Stimulated activated CD4-positive, alpha-beta T cell treated with anti-CD3 and anti-CD28 coated beads, Interleukin-12 subunit alpha, Interleukin-12 subunit beta, amount 100 ng/mL, for 4 hours (primary cell): Measurements from ENCODE around the gene PIGS.

Source experiments
- DNase-seq: peaks from one replicate; pipeline ENCODE4 v3.0.0-alpha.2; 2020

PIGS gene

GRCh38 chr17:28505986-28506665 lies 65.2 kb downstream of the PIGS start, which contains the start of gene FOXN1:
TSS of gene FOXN1 (plus strand) at chr17:28506348. CDS start at chr17:28523970, 17,622 bp downstream.
- DNase-seq: no peak

- no peak for DNase-seq
These were observed 67.9 kb downstream of the PIGS start for GRCh38 chr17:28503420-28503819.
